Lung (tissue), 12 donors: ENCODE measurements around the gene SLC12A7. TPM values are rescaled to one million over a fixed set of nuclear protein-coding genes. Genes with fewer than 3 reads are reported as not detected.

Experiments used
- ATAC-seq: fragments of 200-7000 bp; cut with Tn5 transposase; one replicate; pipeline ENCODE4 v1.9.1; 2020; ENCODE audit warnings: moderate number of reproducible peaks; ENCODE audit not compliant: insufficient read depth, low FRiP score
- DNase-seq, 3 donors: peaks; one replicate each; pipeline ENCODE4 v3.0.0-alpha.2; 2013 to 2017
- H3K27ac ChIP-seq, 2 donors: one replicate each; pipeline ENCODE4 v1.5.1; 2013; ENCODE audit warnings: mild to moderate bottlenecking in 2 of 2, moderate library complexity in 2 of 2, control low read depth in 1 of 2, inconsistent platforms in 1 of 2, low read depth in 1 of 2, low read length in 1 of 2
- H3K27me3 ChIP-seq, 3 donors: one replicate each; pipeline ENCODE4 v1.5.1; 2013; ENCODE audit warnings: low read length in 2 of 3; ENCODE audit not compliant: control insufficient read depth in 3 of 3, insufficient read depth in 3 of 3
- H3K36me3 ChIP-seq, 4 donors: one replicate each; pipeline ENCODE4 v1.5.1; 2013; ENCODE audit warnings: low read length in 4 of 4, mild to moderate bottlenecking in 1 of 4, moderate library complexity in 1 of 4; ENCODE audit not compliant: control insufficient read depth in 4 of 4, insufficient read depth in 4 of 4
- H3K4me1 ChIP-seq, 5 donors: one replicate each; pipeline ENCODE4 v1.5.1; 2013; ENCODE audit warnings: low read length in 5 of 5, mild to moderate bottlenecking in 2 of 5, moderate library complexity in 1 of 5; ENCODE audit not compliant: control insufficient read depth in 5 of 5, insufficient read depth in 5 of 5
- H3K4me3 ChIP-seq: one replicate; pipeline ENCODE4 v1.5.1; 2013; ENCODE audit warnings: mild to moderate bottlenecking, control low read depth, moderate library complexity
- H3K9ac ChIP-seq, 2 donors: one replicate each; pipeline ENCODE4 v1.5.1; 2013; ENCODE audit warnings: low read length in 2 of 2, control low read depth in 1 of 2; ENCODE audit not compliant: insufficient read depth in 1 of 2
- H3K9me3 ChIP-seq, 4 donors: one replicate each; pipeline ENCODE4 v1.5.1; 2013; ENCODE audit warnings: low read length in 3 of 4, mild to moderate bottlenecking in 1 of 4, moderate library complexity in 1 of 4; ENCODE audit not compliant: control insufficient read depth in 4 of 4, insufficient read depth in 3 of 4
- WGBS, 2 donors: extraction: QIAGEN DNeasy Blood & Tissue Kit; methylation state at CpG; one replicate each; pipeline ENCODE4 v1.1.7; 2013; 5-methylcytosine and 5-hydroxymethylcytosine counted together
- polyA plus RNA-seq, 2 donors: library from polyadenylated mRNA; stranded (reverse); fragments of 200-250 nt; gene quantifications; one replicate each; pipeline ENCODE4 v1.2.1, GENCODE V29; 2013
- total RNA-seq, 2 donors: library from RNA; depleted of rRNA in 1 of 2; stranded (reverse); fragments of >200 nt in 1 of 2; gene quantifications; one replicate each; pipeline ENCODE4 v1.2.1, GENCODE V29; 2014 to 2021
- TF ChIP-seq, protein P1 (sequence below): IDR thresholded peaks from 2 replicates; pipeline ENCODE4 v1.5.1; 2012; ENCODE audit warnings: mild to moderate bottlenecking; ENCODE audit errors: control extremely low read depth, extremely low read depth
- donor health status: control.
- donor health status: control.
- donor health status: Bipolar disorder and iron deficiency.
- donor health status: healthy.
- donor health status: DM: yes; HTN: yes; CAD: no.

SLC12A7 gene
- total and polyA plus RNA-seq, 4 donors: 14.8 to 50.4 (median 39.8) TPM

DNA sequence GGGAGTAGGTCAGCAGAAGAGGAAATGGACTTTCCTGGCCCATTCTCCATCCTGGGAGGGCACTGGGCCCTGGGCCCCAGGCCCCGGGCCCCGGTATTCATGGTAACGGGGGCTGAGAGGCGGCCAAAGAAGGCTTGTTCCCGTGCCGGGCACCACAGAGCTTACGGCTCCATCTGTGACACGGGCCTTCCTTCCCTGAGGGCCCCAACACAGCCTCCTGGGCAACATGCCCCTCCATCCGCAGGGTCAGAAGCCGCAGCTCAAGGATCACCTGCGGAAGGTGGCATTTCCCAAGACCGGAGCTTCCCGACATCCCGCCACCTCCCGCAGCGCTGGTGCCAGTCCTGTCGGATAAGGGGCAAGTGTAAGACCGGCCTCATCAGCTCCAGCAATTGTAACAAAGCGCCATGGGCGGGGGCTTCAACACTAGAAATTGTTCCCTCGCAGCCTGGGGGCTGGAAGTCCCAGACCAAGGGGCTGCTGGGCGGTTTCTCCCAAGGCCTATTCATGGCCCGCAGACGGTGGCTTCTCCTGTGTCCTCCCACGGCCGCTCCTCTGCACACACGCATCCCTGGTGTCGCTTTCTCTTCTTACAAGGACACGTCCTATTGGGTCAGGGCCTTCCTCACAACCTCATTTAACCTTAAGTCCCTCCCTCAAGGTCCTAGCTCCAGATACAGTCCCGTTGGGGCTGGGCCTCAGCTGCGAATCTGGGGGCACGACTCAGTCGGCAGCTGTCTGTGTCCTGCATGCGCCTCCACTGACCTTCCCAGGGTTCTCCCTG lies 31.2 kb upstream of the SLC12A7 start:
- Histone ChIP-seq H3K27ac (no peak overlapping the region), H3K4me3 (no peak overlapping the region), H3K9ac (no peak overlapping the region), H3K9me3 (no peaks in the 10 kb centered on the region), H3K27me3 (no peaks in the 10 kb centered on the region), H3K4me1 (peaks cover 0 to 12% (median 0%) of the 10 kb centered on the region in 5 donors), H3K36me3 (no peaks in the 10 kb centered on the region)
- TF ChIP-seq, protein P1, sequence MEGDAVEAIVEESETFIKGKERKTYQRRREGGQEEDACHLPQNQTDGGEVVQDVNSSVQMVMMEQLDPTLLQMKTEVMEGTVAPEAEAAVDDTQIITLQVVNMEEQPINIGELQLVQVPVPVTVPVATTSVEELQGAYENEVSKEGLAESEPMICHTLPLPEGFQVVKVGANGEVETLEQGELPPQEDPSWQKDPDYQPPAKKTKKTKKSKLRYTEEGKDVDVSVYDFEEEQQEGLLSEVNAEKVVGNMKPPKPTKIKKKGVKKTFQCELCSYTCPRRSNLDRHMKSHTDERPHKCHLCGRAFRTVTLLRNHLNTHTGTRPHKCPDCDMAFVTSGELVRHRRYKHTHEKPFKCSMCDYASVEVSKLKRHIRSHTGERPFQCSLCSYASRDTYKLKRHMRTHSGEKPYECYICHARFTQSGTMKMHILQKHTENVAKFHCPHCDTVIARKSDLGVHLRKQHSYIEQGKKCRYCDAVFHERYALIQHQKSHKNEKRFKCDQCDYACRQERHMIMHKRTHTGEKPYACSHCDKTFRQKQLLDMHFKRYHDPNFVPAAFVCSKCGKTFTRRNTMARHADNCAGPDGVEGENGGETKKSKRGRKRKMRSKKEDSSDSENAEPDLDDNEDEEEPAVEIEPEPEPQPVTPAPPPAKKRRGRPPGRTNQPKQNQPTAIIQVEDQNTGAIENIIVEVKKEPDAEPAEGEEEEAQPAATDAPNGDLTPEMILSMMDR: no peak
- 92 to 93% methylated on average over 34 of the region's 34 CpGs for WGBS, 2 donors
- DNase-seq (no peak), ATAC-seq (no peak)

DNA sequence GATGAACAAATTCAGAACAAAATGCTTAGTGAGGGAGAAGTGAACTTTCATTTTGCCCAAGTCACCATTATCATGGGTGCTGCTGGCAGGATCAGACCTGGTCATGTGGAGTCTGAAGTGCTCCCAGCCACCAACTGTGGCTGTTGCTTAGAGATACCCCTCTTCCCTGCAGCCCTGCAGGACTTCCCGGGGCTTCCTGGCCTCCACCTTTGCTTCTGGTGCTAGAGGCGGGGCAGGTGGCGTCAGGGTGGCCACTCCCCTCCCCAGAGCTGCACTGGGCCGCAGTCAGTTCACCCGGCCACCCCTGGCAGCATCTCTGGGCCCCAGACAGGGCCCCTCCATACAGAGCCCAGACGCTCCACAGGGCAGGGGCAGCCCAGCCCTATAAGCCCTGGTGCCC lies 30.0 kb upstream of the SLC12A7 start:
- no peak for ATAC-seq

DNA sequence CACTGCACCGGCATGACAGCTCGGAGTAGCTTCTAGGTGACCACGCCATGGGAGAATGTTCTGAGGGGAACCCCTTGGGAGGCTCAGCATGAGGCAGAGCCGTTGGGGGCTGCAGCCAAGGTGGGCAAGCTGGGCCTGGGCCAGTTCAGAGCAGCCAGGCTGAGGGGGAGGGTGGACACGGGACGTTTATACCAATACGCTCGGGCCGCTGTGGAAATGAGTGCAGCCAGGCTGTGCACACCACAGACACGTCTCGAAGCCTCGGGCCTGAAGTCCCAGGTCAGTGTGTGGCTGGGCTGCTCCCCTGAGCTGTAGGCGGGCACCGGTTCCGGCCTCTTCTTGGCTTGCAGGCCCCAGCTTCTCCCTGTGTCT lies 28.9 kb upstream of the SLC12A7 start:
- no peak overlapping the region for H3K4me3 ChIP-seq
- WGBS, 2 donors: 76 to 83% methylated on average over 15 of the region's 15 CpGs
- DNase-seq: no peak
- H3K36me3 ChIP-seq: no peaks in the 10 kb centered on the region
- no peak for ATAC-seq
- TF ChIP-seq, protein P1: no peak
- H3K9me3 ChIP-seq: no peaks in the 10 kb centered on the region
- H3K9ac ChIP-seq: no peak overlapping the region
- no peak overlapping the region for H3K27ac ChIP-seq
- no peaks in the 10 kb centered on the region for H3K27me3 ChIP-seq
- H3K4me1 ChIP-seq: peaks cover 0 to 11% (median 0%) of the 10 kb centered on the region in 5 donors

More for the DNA sequence above, 30.0 kb upstream of the SLC12A7 start:
- H3K27ac ChIP-seq: no peak overlapping the region
- H3K9me3 ChIP-seq: no peaks in the 10 kb centered on the region
- no peaks in the 10 kb centered on the region for H3K36me3 ChIP-seq
- no peak overlapping the region for H3K4me3 ChIP-seq
- no peak overlapping the region for H3K9ac ChIP-seq
- TF ChIP-seq, protein P1: no peak
- peak in 1 of 3 donors; percentile 29 for DNase-seq
- H3K4me1 ChIP-seq: peaks cover 0 to 13% (median 0%) of the 10 kb centered on the region in 5 donors
- 34 to 43% methylated on average over 6 of the region's 6 CpGs for WGBS, 2 donors
- H3K27me3 ChIP-seq: no peaks in the 10 kb centered on the region
